H1 (cell line): ENCODE data around the gene TIAM2. TPM values are rescaled to one million over a fixed set of nuclear protein-coding genes. Genes with fewer than 3 reads are reported as not detected.

Source experiments
- CTCF ChIA-PET: fragments of 300-600 bp; sonication (Branson Sonifier 250); formaldehyde crosslinking; loops from one replicate; lab custom pipeline; 2021; ENCODE audit not compliant: partially characterized antibody; lab: Charles Lee
- POLR2A ChIA-PET: fragments of 300-600 bp; sonication (Branson Sonifier 250); formaldehyde crosslinking; loops from one replicate; lab custom pipeline; 2021; ENCODE audit warnings: inconsistent platforms; ENCODE audit not compliant: partially characterized antibody; lab: Charles Lee
- DNase-seq, 2 experiments: peaks; one replicate each; pipeline versions ENCODE4 v3.0.0 to v3.0.0-alpha.2; 2010 to 2022; ENCODE audit warnings: low spot score in 2 of 2, low read depth in 1 of 2, mixed read lengths in 1 of 2
- FAIRE-seq: peaks from 2 replicates; lab custom pipeline; 2011; peaks lifted over from hg19 to GRCh38; lab: Jason Lieb, UNC
- H2AFZ ChIP-seq: 2 replicates; pipeline ENCODE4 v1.8.1; 2012; ENCODE audit warnings: low read length, inconsistent platforms
- H2AK5ac ChIP-seq: 2 replicates; pipeline ENCODE4 v1.6.1; 2013; ENCODE audit warnings: low read depth, low read length
- H2BK120ac ChIP-seq: replicated peaks from 2 replicates; pipeline ENCODE3; 2013; ENCODE audit warnings: low read depth, low read length, inconsistent platforms
- H2BK12ac ChIP-seq: 2 replicates; pipeline ENCODE4 v1.6.1; 2013; ENCODE audit warnings: low read depth, low read length
- H2BK15ac ChIP-seq: 2 replicates; pipeline ENCODE4 v1.6.1; 2013; ENCODE audit warnings: low read length
- H2BK20ac ChIP-seq: 2 replicates; pipeline ENCODE4 v1.6.1; 2013; ENCODE audit warnings: low read length
- H2BK5ac ChIP-seq: 2 replicates; pipeline ENCODE4 v1.6.1; 2013; ENCODE audit warnings: low read depth, low read length
- H3K14ac ChIP-seq: 2 replicates; pipeline ENCODE4 v1.6.1; 2013; ENCODE audit warnings: inconsistent platforms; ENCODE audit not compliant: insufficient read length
- H3K18ac ChIP-seq: 2 replicates; pipeline ENCODE4 v1.6.1; 2013; ENCODE audit warnings: low read length; ENCODE audit errors: extremely low read depth
- H3K23ac ChIP-seq: 2 replicates; pipeline ENCODE4 v1.6.1; 2013; ENCODE audit warnings: inconsistent platforms; ENCODE audit not compliant: insufficient read length
- H3K23me2 ChIP-seq: 2 replicates; pipeline ENCODE4 v1.6.1; 2013; ENCODE audit warnings: low read depth, low read length
- H3K27ac ChIP-seq: 2 replicates; pipeline ENCODE4 v1.6.1; 2011; ENCODE audit warnings: low read depth, low read length, inconsistent platforms
- H3K27me3 ChIP-seq, 4 experiments: replicated peaks in 1 of 4; 1 replicate in 1 of 4; 2 replicates in 3 of 4; pipeline versions ENCODE4 v1.6.1 to v1.8.1; 2011 to 2013; ENCODE audit warnings: low read length in 3 of 4, mild to moderate bottlenecking in 3 of 4, inconsistent platforms in 2 of 4, mixed read lengths in 2 of 4, moderate library complexity in 1 of 4; ENCODE audit not compliant: control insufficient read depth in 3 of 4, insufficient read depth in 3 of 4; ENCODE audit errors: extremely low read depth in 1 of 4
- H3K36me3 ChIP-seq, 4 experiments: 2 replicates each; pipeline versions ENCODE4 v1.6.1 to v1.8.1; 2011 to 2013; ENCODE audit warnings: mild to moderate bottlenecking in 4 of 4, low read length in 3 of 4, moderate library complexity in 2 of 4, control low read depth in 1 of 4, inconsistent platforms in 1 of 4; ENCODE audit not compliant: insufficient read depth in 4 of 4, control insufficient read depth in 2 of 4
- H3K4ac ChIP-seq: replicated peaks from 2 replicates; pipeline ENCODE3; 2013; ENCODE audit warnings: low read length, low read depth, mixed read lengths, inconsistent platforms; ENCODE audit not compliant: insufficient read length
- H3K4me1 ChIP-seq, 4 experiments: replicated peaks in 1 of 4; 1 replicate in 1 of 4; 2 replicates in 3 of 4; pipeline versions ENCODE4 v1.6.1 to v1.8.1; 2011 to 2013; ENCODE audit warnings: low read length in 3 of 4, inconsistent platforms in 2 of 4, mixed read lengths in 1 of 4; ENCODE audit not compliant: insufficient read depth in 4 of 4, control insufficient read depth in 3 of 4
- H3K4me2 ChIP-seq, 2 experiments: 2 replicates each; pipeline versions ENCODE4 v1.6.1 to v1.8.1; 2011 to 2013; ENCODE audit warnings: low read depth in 2 of 2, low read length in 2 of 2, control low read depth in 1 of 2, inconsistent platforms in 1 of 2, mild to moderate bottlenecking in 1 of 2; ENCODE audit not compliant: insufficient read depth in 1 of 2
- H3K4me3 ChIP-seq, 4 experiments: fragments of 200-600, 300-600 bp in 1 of 4; sonication (generic), shearing (Covaris generic), sonication (Bioruptor Twin) in 1 of 4; 2 replicates each; pipeline versions ENCODE4 v1.5.1 to v1.8.1; 2011 to 2016; ENCODE audit warnings: low read length in 4 of 4, low read depth in 3 of 4, control low read depth in 2 of 4, inconsistent platforms in 2 of 4, mild to moderate bottlenecking in 2 of 4, mixed read lengths in 1 of 4, moderate library complexity in 1 of 4; ENCODE audit not compliant: insufficient read depth in 2 of 4; ENCODE audit errors: extremely low read depth in 1 of 4
- H3K56ac ChIP-seq: replicated peaks from 2 replicates; pipeline ENCODE3; 2013; ENCODE audit warnings: low read depth, mild to moderate bottlenecking, mixed read lengths, low read length, inconsistent platforms; ENCODE audit not compliant: insufficient read length
- H3K79me1 ChIP-seq: 2 replicates; pipeline ENCODE4 v1.6.1; 2013; ENCODE audit warnings: low read depth, low read length, control low read depth
- H3K79me2 ChIP-seq, 2 experiments: 2 replicates each; pipeline versions ENCODE4 v1.6.1 to v1.8.1; 2012 to 2013; ENCODE audit warnings: low read length in 2 of 2, mild to moderate bottlenecking in 2 of 2, inconsistent platforms in 1 of 2; ENCODE audit not compliant: insufficient read depth in 2 of 2, control insufficient read depth in 1 of 2
- H3K9ac ChIP-seq, 4 experiments: replicated peaks in 1 of 4; 1 replicate in 1 of 4; 2 replicates in 3 of 4; pipeline versions ENCODE4 v1.6.1 to v1.8.1; 2011 to 2013; ENCODE audit warnings: low read depth in 3 of 4, low read length in 3 of 4, control low read depth in 2 of 4, mild to moderate bottlenecking in 2 of 4, moderate library complexity in 2 of 4, inconsistent platforms in 1 of 4; ENCODE audit errors: extremely low read depth in 1 of 4
- H3K9me3 ChIP-seq, 2 experiments: 2 replicates each; pipeline versions ENCODE4 v1.6.1 to v1.8.1; 2012 to 2013; ENCODE audit warnings: mild to moderate bottlenecking in 2 of 2, moderate library complexity in 2 of 2, control low read depth in 1 of 2, inconsistent platforms in 1 of 2, low read depth in 1 of 2, low read length in 1 of 2, mixed read lengths in 1 of 2; ENCODE audit not compliant: insufficient read depth in 2 of 2
- H4K20me1 ChIP-seq, 2 experiments: replicated peaks in 1 of 2; 2 replicates each; pipeline versions ENCODE3 to v1.8.1; 2011 to 2013; ENCODE audit warnings: inconsistent platforms in 2 of 2, low read length in 2 of 2, mild to moderate bottlenecking in 1 of 2; ENCODE audit not compliant: insufficient read depth in 2 of 2, control insufficient read depth in 1 of 2
- H4K5ac ChIP-seq: 2 replicates; pipeline ENCODE4 v1.6.1; 2013; ENCODE audit warnings: low read length, low read depth, mixed read lengths, inconsistent platforms; ENCODE audit not compliant: insufficient read length
- H4K8ac ChIP-seq: 2 replicates; pipeline ENCODE4 v1.8.0; 2013; ENCODE audit warnings: mild to moderate bottlenecking, moderate library complexity, low read length, inconsistent platforms; ENCODE audit not compliant: insufficient read depth; ENCODE audit errors: extremely low read depth
- H4K91ac ChIP-seq: replicated peaks from 2 replicates; pipeline ENCODE3; 2013; ENCODE audit warnings: low read length, mixed read lengths, inconsistent platforms; ENCODE audit not compliant: insufficient read length
- ATF3 ChIP-seq: IDR thresholded peaks from 2 replicates; pipeline ENCODE4 v1.6.1; 2011; ENCODE audit warnings: low read depth, mild to moderate bottlenecking, low read length; ENCODE audit not compliant: insufficient read depth
- POU5F1 ChIP-seq: IDR thresholded peaks from 2 replicates; pipeline ENCODE4 v1.6.1; 2011; ENCODE audit warnings: low read depth, mild to moderate bottlenecking, low read length, moderate library complexity
- RNF2 ChIP-seq: fragments of 200-900, 300-1000 bp; sonication (generic); IDR thresholded peaks from 2 replicates; pipeline ENCODE4 v1.7.1; 2016; ENCODE audit warnings: borderline replicate concordance, low read depth, mild to moderate bottlenecking, antibody characterized with exemption, low read length; ENCODE audit not compliant: poor library complexity, severe bottlenecking; ENCODE audit errors: missing control alignments
- WGBS, 2 experiments: shearing (Covaris generic) in 1 of 2; methylation state at CpG; one replicate each; pipeline versions ENCODE4 v1.1.6 to v1.1.7; 2013 to 2015; ENCODE audit warnings: low lambda C conversion rate in 2 of 2, mixed read lengths in 2 of 2, inconsistent platforms in 1 of 2, low coverage in 1 of 2, missing lambda C conversion rate in 1 of 2; ENCODE audit not compliant: insufficient replicate concordance in 2 of 2, insufficient coverage in 1 of 2, insufficient read length in 1 of 2; ENCODE audit errors: extremely low coverage in 1 of 2, missing lambda C conversion rate in 1 of 2; 5-methylcytosine and 5-hydroxymethylcytosine counted together
- polyA plus RNA-seq, 7 experiments: library from polyadenylated mRNA; depleted of rRNA in 3 of 7; stranded (reverse) in 5 of 7; unstranded in 2 of 7; fragments of >200 nt in 5 of 7; fragments of 200-250 nt in 2 of 7; gene quantifications; 1 replicate in 5 of 7; 2 replicates in 1 of 7; 4 replicates in 1 of 7; pipeline versions ENCODE4 v1.2.1 to v1.2.3, GENCODE V29; 2011 to 2013; ENCODE audit warnings: missing spikeins in 2 of 7, mixed read lengths in 2 of 7
- total RNA-seq: library from RNA; stranded (reverse); fragmentation: NEBNext Ultra II Directional; extraction: Animal tissue kit (Norgen Biotek cat#: 25700); gene quantifications from 2 replicates; pipeline ENCODE4 v1.2.1, GENCODE V29; 2021

The TIAM2 gene
- total and polyA plus RNA-seq, 2 of the 8 experiments (the other 6 are each of a cell fraction or from before 2014, with no cell fraction given): 7.4 to 23.9 TPM

GRCh38 chr6:155186052-155186658, 191.0 kb downstream of the TIAM2 start:
- TF ChIP-seq POU5F1 (peak; percentile 81), ATF3 (no peak), RNF2 (no peak)
- peak overlapping the region; percentile 34 for H3K56ac ChIP-seq
- no peaks in the 10 kb centered on the region for H4K20me1 ChIP-seq
- H3K23me2 ChIP-seq: no peaks in the 10 kb centered on the region
- peak overlapping the region; percentile 18 for H4K8ac ChIP-seq
- 0 out of 2 replicates have a peak overlapping the region, but pooled peaks have one; percentile 3 for H3K27ac ChIP-seq
- peak overlapping the region; percentile 22 to 40; a peak in 3 of 4 replicates for H3K4me2 ChIP-seq
- no peaks in the 10 kb centered on the region for H3K79me2 ChIP-seq
- H3K4ac ChIP-seq: no peak overlapping the region
- FAIRE-seq: no peak
- ChIA-PET POLR2A (no interaction called here), CTCF (interaction anchor here (1.0 to 2.1 kb wide), 7 partner anchors 9 to 258 kb away, joined by 3 to 7 read pairs (median 3); no protein-coding TSS in a partner anchor)
- H2BK15ac ChIP-seq: no peak overlapping the region
- 0 out of 2 replicates have a peak overlapping the region, but pooled peaks have one; percentile 68 for H2BK5ac ChIP-seq
- H4K5ac ChIP-seq: no peak overlapping the region
- peak overlapping the region; percentile 4 for H2BK120ac ChIP-seq
- no peaks in the 10 kb centered on the region for H3K79me1 ChIP-seq
- no peak for DNase-seq
- H4K91ac ChIP-seq: peak overlapping the region; percentile 37
- no peaks in the 10 kb centered on the region for H3K27me3 ChIP-seq
- peak overlapping the region; percentile 82; the same call in 1 of the 2 replicates for H2AK5ac ChIP-seq
- peak overlapping the region in 1 of 4 experiments; percentile 11; a peak in 1 of 8 replicates for H3K4me3 ChIP-seq
- no peaks in the 10 kb centered on the region for H3K9me3 ChIP-seq
- 0 out of 2 replicates have a peak overlapping the region, but pooled peaks have one; percentile 10 for H3K18ac ChIP-seq
- H3K14ac ChIP-seq: no peak overlapping the region
- no peak overlapping the region for H2AFZ ChIP-seq
- H3K4me1 ChIP-seq: peaks cover 6 to 14% (median 9%) of the 10 kb centered on the region in 4 experiments
- H2BK12ac ChIP-seq: peak overlapping the region; percentile 39; the same call in 1 of the 2 replicates
- peaks cover 0 to 3% (median under 1%) of the 10 kb centered on the region in 4 experiments; a peak in 4 of 8 replicates for H3K36me3 ChIP-seq
- H2BK20ac ChIP-seq: no peak overlapping the region
- no peak overlapping the region for H3K9ac ChIP-seq
- no peak overlapping the region for H3K23ac ChIP-seq
- WGBS, 2 experiments: 63% methylated on average over 6 of the region's 6 CpGs; no CpG with 5 or more reads in 1 of the 2 experiments
